SK-N-SH (cell line): ENCODE results near the gene NPW. TPM values are rescaled to one million over a fixed set of nuclear protein-coding genes. Genes with fewer than 3 reads are reported as not detected.

Experiments
- CTCF ChIA-PET: fragments of 300-600, 350-600 bp; formaldehyde crosslinking; extraction: SDS; loops from one replicate; lab custom pipeline; 2021; lab: Yijun Ruan, JAX
- POLR2A ChIA-PET: fragments of 350-600 bp; sonication (Branson Sonifier 250); formaldehyde crosslinking; extraction: SDS; loops from one replicate; lab custom pipeline; 2020; ENCODE audit warnings: antibody characterized with exemption, inconsistent platforms; lab: Yijun Ruan, JAX
- DNase-seq: peaks from one replicate; pipeline ENCODE4 v3.0.0; 2012
- H2AFZ ChIP-seq: fragments of 200-600 bp; sonication (generic); 2 replicates; pipeline ENCODE4 v1.8.1; 2016; ENCODE audit warnings: antibody characterized with exemption, mild to moderate bottlenecking, low read depth
- H3F3A ChIP-seq: fragments of 200-600 bp; sonication (generic); replicated peaks from 2 replicates; pipeline ENCODE3; 2016; ENCODE audit warnings: antibody characterized with exemption, mild to moderate bottlenecking; ENCODE audit not compliant: insufficient read depth
- H3K27ac ChIP-seq, 2 experiments: fragments of 200-500 bp in 1 of 2; fragments of 200-600 bp in 1 of 2; sonication (Bioruptor generic) in 1 of 2; sonication (generic), shearing (Covaris generic) in 1 of 2; 2 replicates each; pipeline versions ENCODE4 v1.5.1 to v1.6.1; 2014 to 2016; ENCODE audit warnings: low read depth in 2 of 2, inconsistent platforms in 1 of 2, low read length in 1 of 2, mild to moderate bottlenecking in 1 of 2, mixed read lengths in 1 of 2
- H3K27me3 ChIP-seq: fragments of 200-600 bp; sonication (generic), shearing (Covaris generic); 2 replicates; pipeline ENCODE4 v1.6.1; 2016; ENCODE audit warnings: mixed run types; ENCODE audit not compliant: insufficient read depth
- H3K36me3 ChIP-seq, 2 experiments: fragments of 200-500 bp in 1 of 2; fragments of 200-600 bp in 1 of 2; sonication (Bioruptor generic) in 1 of 2; sonication (generic) in 1 of 2; replicated peaks in 1 of 2; 2 replicates each; pipeline versions ENCODE3 to v1.5.1; 2014 to 2016; ENCODE audit warnings: low read length in 1 of 2, mild to moderate bottlenecking in 1 of 2; ENCODE audit not compliant: insufficient read depth in 2 of 2, control insufficient read depth in 1 of 2
- H3K4me1 ChIP-seq, 2 experiments: fragments of 200-500 bp in 1 of 2; fragments of 200-600 bp in 1 of 2; sonication (Bioruptor generic) in 1 of 2; sonication (generic), shearing (Covaris generic) in 1 of 2; 2 replicates each; pipeline versions ENCODE4 v1.5.1 to v1.6.1; 2014 to 2016; ENCODE audit warnings: low read depth in 1 of 2, low read length in 1 of 2, mixed run types in 1 of 2; ENCODE audit not compliant: insufficient read depth in 2 of 2, control insufficient read depth in 1 of 2
- H3K4me2 ChIP-seq: fragments of 200-600 bp; sonication (generic), shearing (Covaris generic); 2 replicates; pipeline ENCODE4 v1.6.1; 2017; ENCODE audit warnings: mixed run types
- H3K4me3 ChIP-seq, 2 experiments: fragments of 200-500 bp in 1 of 2; fragments of 200-600 bp in 1 of 2; sonication (Bioruptor generic) in 1 of 2; sonication (generic), shearing (Covaris generic) in 1 of 2; 2 replicates each; pipeline versions ENCODE4 v1.5.1 to v1.8.1; 2014 to 2016; ENCODE audit warnings: low read depth in 2 of 2, inconsistent platforms in 1 of 2, low read length in 1 of 2, mild to moderate bottlenecking in 1 of 2, mixed read lengths in 1 of 2, moderate library complexity in 1 of 2
- H3K79me2 ChIP-seq: fragments of 200-600 bp; sonication (generic); 2 replicates; pipeline ENCODE4 v1.8.1; 2017; ENCODE audit warnings: mild to moderate bottlenecking; ENCODE audit not compliant: insufficient read depth
- H3K9ac ChIP-seq: fragments of 200-600 bp; sonication (generic); 2 replicates; pipeline ENCODE4 v1.6.1; 2017; ENCODE audit warnings: mixed run types
- H3K9me2 ChIP-seq: fragments of 200-600 bp; sonication (generic); 2 replicates; pipeline ENCODE4 v1.6.1; 2017; ENCODE audit warnings: mixed run types
- H3K9me3 ChIP-seq: fragments of 200-600 bp; sonication (generic); 2 replicates; pipeline ENCODE4 v1.6.1; 2017; ENCODE audit warnings: mixed run types, mild to moderate bottlenecking, moderate library complexity
- H4K20me1 ChIP-seq: fragments of 200-600 bp; sonication (generic); 2 replicates; pipeline ENCODE4 v1.6.1; 2017; ENCODE audit warnings: mild to moderate bottlenecking, mixed run types; ENCODE audit not compliant: insufficient read depth
- ELF1 ChIP-seq: IDR thresholded peaks from 2 replicates; pipeline ENCODE4 v1.4.0; 2012
- EP300 ChIP-seq, 2 experiments: IDR thresholded peaks; 2 replicates each; pipeline versions ENCODE4 v1.4.0 to v1.6.1; 2012; ENCODE audit warnings: borderline replicate concordance in 1 of 2, low read depth in 1 of 2, low read length in 1 of 2
- FOSL2 ChIP-seq: IDR thresholded peaks from 2 replicates; pipeline ENCODE4 v1.4.0; 2012; ENCODE audit warnings: low read depth, mild to moderate bottlenecking, moderate library complexity, borderline replicate concordance
- MEF2A ChIP-seq: IDR thresholded peaks from 2 replicates; pipeline ENCODE4 v1.4.0; 2012; ENCODE audit warnings: low read depth, borderline replicate concordance
- NFIC ChIP-seq: IDR thresholded peaks from 2 replicates; pipeline ENCODE4 v1.4.0; 2012; ENCODE audit warnings: borderline replicate concordance
- POLR2AphosphoS5 ChIP-seq: IDR thresholded peaks from 2 replicates; pipeline ENCODE4 v1.6.1; 2012; ENCODE audit warnings: low read depth, low read length
- TCF12 ChIP-seq: IDR thresholded peaks from 2 replicates; pipeline ENCODE4 v1.4.0; 2012
- WGBS: methylation state at CpG from one replicate; pipeline ENCODE4 v1.1.6; 2017; ENCODE audit warnings: low lambda C conversion rate; 5-methylcytosine and 5-hydroxymethylcytosine counted together
- polyA plus RNA-seq, 3 experiments: library from polyadenylated mRNA; depleted of rRNA; stranded (reverse); fragments of >200 nt; gene quantifications; 2 replicates each; pipeline ENCODE4 v1.2.3, GENCODE V29; 2012
- TF ChIP-seq, protein P1 (sequence below): IDR thresholded peaks from 2 replicates; pipeline ENCODE4 v1.4.0; 2012; ENCODE audit warnings: low read depth
- TF ChIP-seq, protein P2 (sequence below): IDR thresholded peaks from 2 replicates; pipeline ENCODE4 v1.6.1; 2012; ENCODE audit warnings: mild to moderate bottlenecking, low read depth, low read length, moderate library complexity
- TF ChIP-seq, protein P3 (sequence below): IDR thresholded peaks from 2 replicates; pipeline ENCODE4; 2012

Gene NPW
- polyA plus RNA-seq, 1 of the 3 experiments (the other 2 are of a cell fraction): 1.1 TPM

DNA sequence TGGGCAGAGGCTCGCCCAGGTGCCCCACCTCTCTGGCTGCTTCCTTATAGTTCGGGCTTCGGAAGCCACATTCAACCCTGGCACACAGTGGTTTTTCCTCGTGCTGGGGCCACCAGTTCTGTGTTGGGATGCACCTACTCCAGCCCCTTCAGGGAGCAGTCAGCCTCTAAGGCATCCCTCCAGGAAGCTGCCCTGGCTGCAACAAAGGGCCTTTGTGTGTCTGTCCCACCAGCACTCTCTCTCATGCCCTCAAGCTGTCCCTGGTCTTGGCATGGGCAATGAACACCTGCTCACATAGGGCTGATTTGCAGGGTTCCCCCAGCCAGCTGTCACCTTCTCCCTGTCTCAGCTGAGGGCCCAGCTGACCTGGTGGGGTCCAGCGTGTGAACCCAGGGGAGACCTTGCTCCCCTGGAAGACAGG is 37.6 kb upstream of the NPW start:
- DNase-seq: no peak
- WGBS: 14% methylated on average over 1 of the region's 5 CpGs
- Histone ChIP-seq H3K27me3 (no peaks in the 10 kb centered on the region), H3F3A (peaks cover 15% of the 10 kb centered on the region), H3K4me2 (no peak overlapping the region), H3K27ac (no peak overlapping the region), H3K4me3 (no peak overlapping the region), H4K20me1 (no peaks in the 10 kb centered on the region), H3K9me3 (no peaks in the 10 kb centered on the region), H3K36me3 (peaks cover 5 to 31% of the 10 kb centered on the region in 2 experiments), H3K9me2 (no peaks in the 10 kb centered on the region), H2AFZ (no peak overlapping the region), H3K4me1 (peaks cover 8 to 20% of the 10 kb centered on the region in 2 experiments; a peak in 2 of 4 replicates)
- CTCF ChIA-PET: interaction anchor here (0.7 to 3.3 kb wide), 7 partner anchors 10 to 119 kb away, joined by 3 to 19 read pairs (median 3); partner anchors contain the start of genes RPS2 and TBL3
- no peak for TF ChIP-seq POLR2AphosphoS5
- no peak for TF ChIP-seq ELF1
- TF ChIP-seq EP300 (IDR thresholded peaks at IDR 0.05; ENCODE audit: borderline replicate concordance in 1 of 2, low read depth in 1 of 2, low read length in 1 of 2): no peak
- TF ChIP-seq TCF12: no peak
- TF ChIP-seq, protein P1, sequence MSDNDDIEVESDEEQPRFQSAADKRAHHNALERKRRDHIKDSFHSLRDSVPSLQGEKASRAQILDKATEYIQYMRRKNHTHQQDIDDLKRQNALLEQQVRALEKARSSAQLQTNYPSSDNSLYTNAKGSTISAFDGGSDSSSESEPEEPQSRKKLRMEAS: no peak
- no peak for TF ChIP-seq MEF2A
- TF ChIP-seq FOSL2: no peak
- TF ChIP-seq NFIC: no peak
- TF ChIP-seq, protein P2, sequence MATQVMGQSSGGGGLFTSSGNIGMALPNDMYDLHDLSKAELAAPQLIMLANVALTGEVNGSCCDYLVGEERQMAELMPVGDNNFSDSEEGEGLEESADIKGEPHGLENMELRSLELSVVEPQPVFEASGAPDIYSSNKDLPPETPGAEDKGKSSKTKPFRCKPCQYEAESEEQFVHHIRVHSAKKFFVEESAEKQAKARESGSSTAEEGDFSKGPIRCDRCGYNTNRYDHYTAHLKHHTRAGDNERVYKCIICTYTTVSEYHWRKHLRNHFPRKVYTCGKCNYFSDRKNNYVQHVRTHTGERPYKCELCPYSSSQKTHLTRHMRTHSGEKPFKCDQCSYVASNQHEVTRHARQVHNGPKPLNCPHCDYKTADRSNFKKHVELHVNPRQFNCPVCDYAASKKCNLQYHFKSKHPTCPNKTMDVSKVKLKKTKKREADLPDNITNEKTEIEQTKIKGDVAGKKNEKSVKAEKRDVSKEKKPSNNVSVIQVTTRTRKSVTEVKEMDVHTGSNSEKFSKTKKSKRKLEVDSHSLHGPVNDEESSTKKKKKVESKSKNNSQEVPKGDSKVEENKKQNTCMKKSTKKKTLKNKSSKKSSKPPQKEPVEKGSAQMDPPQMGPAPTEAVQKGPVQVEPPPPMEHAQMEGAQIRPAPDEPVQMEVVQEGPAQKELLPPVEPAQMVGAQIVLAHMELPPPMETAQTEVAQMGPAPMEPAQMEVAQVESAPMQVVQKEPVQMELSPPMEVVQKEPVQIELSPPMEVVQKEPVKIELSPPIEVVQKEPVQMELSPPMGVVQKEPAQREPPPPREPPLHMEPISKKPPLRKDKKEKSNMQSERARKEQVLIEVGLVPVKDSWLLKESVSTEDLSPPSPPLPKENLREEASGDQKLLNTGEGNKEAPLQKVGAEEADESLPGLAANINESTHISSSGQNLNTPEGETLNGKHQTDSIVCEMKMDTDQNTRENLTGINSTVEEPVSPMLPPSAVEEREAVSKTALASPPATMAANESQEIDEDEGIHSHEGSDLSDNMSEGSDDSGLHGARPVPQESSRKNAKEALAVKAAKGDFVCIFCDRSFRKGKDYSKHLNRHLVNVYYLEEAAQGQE: no peak
- TF ChIP-seq, all 33 proteins: peak for 0
- H3K9ac ChIP-seq: no peak overlapping the region
- H3K79me2 ChIP-seq: peaks cover 19% of the 10 kb centered on the region; the same call in 1 of the 2 replicates
- POLR2A ChIA-PET: interaction anchor here (0.7 to 2.2 kb wide), 2 partner anchors 17 to 85 kb away, joined by 3 to 12 read pairs; partner anchors contain the start of gene RPS2

DNA sequence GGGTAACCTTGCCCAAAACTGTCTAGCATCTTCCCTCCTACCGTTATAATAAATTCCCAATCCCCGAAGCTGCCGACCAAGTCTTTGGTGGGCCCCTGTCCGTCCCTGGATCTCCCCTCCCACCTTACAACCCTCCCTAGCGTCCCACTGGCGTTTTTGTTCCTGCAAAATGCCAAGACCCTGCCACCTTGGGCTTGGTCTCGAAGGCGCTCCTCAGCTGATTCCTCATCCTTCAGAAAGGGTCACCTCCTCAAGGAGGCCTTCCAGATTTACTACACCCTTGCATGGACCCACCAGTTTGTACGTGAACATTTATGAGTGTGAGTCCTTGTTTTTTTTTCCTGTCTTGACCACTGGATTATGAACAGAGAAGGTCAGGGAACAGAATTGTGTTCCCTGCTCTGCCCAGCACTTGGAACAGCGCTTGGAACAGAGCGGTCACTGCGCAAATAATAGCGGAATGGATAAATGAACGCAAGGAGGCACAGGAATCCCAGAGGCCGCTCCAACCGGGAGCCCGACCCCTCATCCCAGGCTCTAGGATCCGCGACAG is 36.5 kb upstream of the NPW start:
- 32% methylated on average over 14 of the region's 19 CpGs for WGBS

More for the DNA sequence above, 36.5 kb upstream of the NPW start:
- H3K27ac ChIP-seq: peak overlapping the region in 1 of 2 experiments; percentile 95; a peak in 3 of 4 replicates
- ChIA-PET POLR2A (interaction anchor here (0.7 to 1.7 kb wide), 2 partner anchors 18 to 199 kb away, joined by 3 to 9 read pairs; partner anchors contain the start of gene RPS2), CTCF (interaction anchor here (0.6 to 3.3 kb wide), 10 partner anchors 11 to 158 kb away, joined by 3 to 19 read pairs (median 3); partner anchors contain the start of genes RPS2 and TBL3)
- peaks cover 8 to 20% of the 10 kb centered on the region in 2 experiments; a peak in 2 of 4 replicates for H3K4me1 ChIP-seq
- DNase-seq: no peak
- no peaks in the 10 kb centered on the region for H3K9me3 ChIP-seq
- H3K9ac ChIP-seq: peak overlapping the region; percentile 67; the same call in 1 of the 2 replicates
- 0 out of 2 replicates have a peak overlapping the region, but pooled peaks have one; percentile 81 for H2AFZ ChIP-seq
- peaks cover 15% of the 10 kb centered on the region for H3F3A ChIP-seq
- no peaks in the 10 kb centered on the region for H3K27me3 ChIP-seq
- peak overlapping the region; percentile 99 for H3K4me2 ChIP-seq
- H3K79me2 ChIP-seq: peaks cover 19% of the 10 kb centered on the region; the same call in 1 of the 2 replicates
- no peaks in the 10 kb centered on the region for H4K20me1 ChIP-seq
- no peak for TF ChIP-seq POLR2AphosphoS5
- TF ChIP-seq, protein P3, sequence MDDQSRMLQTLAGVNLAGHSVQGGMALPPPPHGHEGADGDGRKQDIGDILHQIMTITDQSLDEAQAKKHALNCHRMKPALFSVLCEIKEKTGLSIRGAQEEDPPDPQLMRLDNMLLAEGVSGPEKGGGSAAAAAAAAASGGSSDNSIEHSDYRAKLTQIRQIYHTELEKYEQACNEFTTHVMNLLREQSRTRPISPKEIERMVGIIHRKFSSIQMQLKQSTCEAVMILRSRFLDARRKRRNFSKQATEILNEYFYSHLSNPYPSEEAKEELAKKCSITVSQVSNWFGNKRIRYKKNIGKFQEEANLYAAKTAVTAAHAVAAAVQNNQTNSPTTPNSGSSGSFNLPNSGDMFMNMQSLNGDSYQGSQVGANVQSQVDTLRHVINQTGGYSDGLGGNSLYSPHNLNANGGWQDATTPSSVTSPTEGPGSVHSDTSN: peak; percentile 3; the same call in 1 of the 2 replicates
- TF ChIP-seq, all 33 proteins: peak for 1
- H3K4me3 ChIP-seq: peak overlapping the region; percentile 77 to 80
- peaks cover 5 to 21% of the 10 kb centered on the region in 2 experiments for H3K36me3 ChIP-seq
- no peaks in the 10 kb centered on the region for H3K9me2 ChIP-seq
